H9 (cell line): ENCODE data around the gene FPR2. TPM values are rescaled to one million over a fixed set of nuclear protein-coding genes. Genes with fewer than 3 reads are reported as not detected.
A peak's percentile ranks its signal among the peaks of the same experiment; 100 is the strongest.

Experiments used
- DNase-seq: peaks from one replicate; pipeline ENCODE4 v3.0.0-alpha.2; 2017
- H2AFZ ChIP-seq: one replicate; pipeline ENCODE4 v1.6.1; 2013; ENCODE audit warnings: mild to moderate bottlenecking, low read length, control low read depth, moderate library complexity
- H2AK5ac ChIP-seq: 2 replicates; pipeline ENCODE4 v1.6.1; 2013; ENCODE audit warnings: low read length, control low read depth, mixed read lengths; ENCODE audit not compliant: insufficient read length
- H2BK120ac ChIP-seq: one replicate; pipeline ENCODE4 v1.6.1; 2013; ENCODE audit warnings: low read depth, mild to moderate bottlenecking, low read length, control low read depth, inconsistent platforms; ENCODE audit not compliant: poor library complexity, severe bottlenecking
- H2BK12ac ChIP-seq: 2 replicates; pipeline ENCODE4 v1.6.1; 2013; ENCODE audit warnings: low read length, control low read depth, mixed read lengths, low read depth; ENCODE audit not compliant: insufficient read length
- H2BK15ac ChIP-seq: 2 replicates; pipeline ENCODE4 v1.6.1; 2013; ENCODE audit warnings: low read depth, low read length, control low read depth
- H2BK20ac ChIP-seq: one replicate; pipeline ENCODE4 v1.6.1; 2013; ENCODE audit warnings: low read depth, mild to moderate bottlenecking, low read length, control low read depth, inconsistent platforms; ENCODE audit not compliant: poor library complexity, severe bottlenecking
- H2BK5ac ChIP-seq: 2 replicates; pipeline ENCODE4 v1.6.1; 2013; ENCODE audit warnings: low read length, control low read depth, mixed read lengths; ENCODE audit not compliant: insufficient read length
- H3K14ac ChIP-seq: 2 replicates; pipeline ENCODE4 v1.6.1; 2013; ENCODE audit warnings: low read length, control low read depth; ENCODE audit not compliant: insufficient read depth
- H3K18ac ChIP-seq: 2 replicates; pipeline ENCODE4 v1.6.1; 2013; ENCODE audit warnings: low read depth, mild to moderate bottlenecking, mixed read lengths, low read length, control low read depth; ENCODE audit not compliant: insufficient read length
- H3K23ac ChIP-seq: 2 replicates; pipeline ENCODE4 v1.6.1; 2013; ENCODE audit warnings: low read length, control low read depth, mixed read lengths, low read depth; ENCODE audit not compliant: insufficient read length
- H3K23me2 ChIP-seq: 2 replicates; pipeline ENCODE4 v1.6.1; 2013; ENCODE audit warnings: low read depth, mild to moderate bottlenecking, mixed read lengths, low read length, control low read depth; ENCODE audit not compliant: insufficient read length, poor library complexity, severe bottlenecking
- H3K27ac ChIP-seq: 2 replicates; pipeline ENCODE4 v1.5.1; 2013; ENCODE audit warnings: low read length, control low read depth, mixed read lengths, low read depth; ENCODE audit not compliant: insufficient read length
- H3K27me3 ChIP-seq: 2 replicates; pipeline ENCODE4 v1.6.1; 2013; ENCODE audit warnings: low read length, control low read depth, inconsistent platforms; ENCODE audit not compliant: insufficient read depth
- H3K4ac ChIP-seq: 2 replicates; pipeline ENCODE4 v1.6.1; 2013; ENCODE audit warnings: low read depth, mild to moderate bottlenecking, control low read depth, inconsistent platforms, low read length, moderate library complexity
- H3K4me1 ChIP-seq: 2 replicates; pipeline ENCODE4 v1.6.1; 2013; ENCODE audit warnings: low read length, control low read depth, inconsistent platforms; ENCODE audit not compliant: insufficient read depth
- H3K4me2 ChIP-seq: 2 replicates; pipeline ENCODE4 v1.6.1; 2013; ENCODE audit warnings: low read length, control low read depth, mixed read lengths; ENCODE audit not compliant: insufficient read length, insufficient read depth
- H3K56ac ChIP-seq: 2 replicates; pipeline ENCODE4 v1.6.1; 2013; ENCODE audit warnings: low read depth, mild to moderate bottlenecking, mixed read lengths, low read length, control low read depth; ENCODE audit not compliant: insufficient read length
- H3K79me1 ChIP-seq: 2 replicates; pipeline ENCODE4 v1.6.1; 2013; ENCODE audit warnings: low read depth, mild to moderate bottlenecking, moderate library complexity, low read length, control low read depth, inconsistent platforms; ENCODE audit not compliant: insufficient read depth, poor library complexity, severe bottlenecking
- H3K79me2 ChIP-seq: 2 replicates; pipeline ENCODE4 v1.6.1; 2013; ENCODE audit warnings: low read length, control low read depth, inconsistent platforms; ENCODE audit not compliant: insufficient read depth
- H3K9ac ChIP-seq: 2 replicates; pipeline ENCODE4 v1.6.1; 2013; ENCODE audit warnings: low read length, control low read depth, mixed read lengths; ENCODE audit not compliant: insufficient read length; ENCODE audit errors: extremely low read depth
- H3K9me3 ChIP-seq: one replicate; pipeline ENCODE4 v1.6.1; 2013; ENCODE audit warnings: low read depth, low read length, inconsistent platforms; ENCODE audit not compliant: control insufficient read depth
- H3T11ph ChIP-seq: one replicate; pipeline ENCODE4 v1.6.1; 2013; ENCODE audit warnings: mild to moderate bottlenecking, low read length, control low read depth, inconsistent platforms
- H4K20me1 ChIP-seq: one replicate; pipeline ENCODE4 v1.6.1; 2013; ENCODE audit not compliant: control insufficient read depth, insufficient read length, insufficient read depth
- H4K5ac ChIP-seq: 2 replicates; pipeline ENCODE4 v1.6.1; 2013; ENCODE audit warnings: low read depth, mild to moderate bottlenecking, mixed read lengths, low read length, control low read depth; ENCODE audit not compliant: insufficient read length
- H4K8ac ChIP-seq: replicated peaks from 2 replicates; pipeline ENCODE4 v1.6.1; 2013; ENCODE audit warnings: low read length, control low read depth, mixed read lengths, low read depth; ENCODE audit not compliant: insufficient read length
- H4K91ac ChIP-seq: 2 replicates; pipeline ENCODE4 v1.6.1; 2013; ENCODE audit warnings: low read depth, mild to moderate bottlenecking, moderate library complexity, mixed read lengths, low read length, control low read depth; ENCODE audit not compliant: insufficient read length
- H3K27ac Mint-ChIP-seq, 3 experiments: 2 replicates in 2 of 3; 3 replicates in 1 of 3; pipeline ENCODE4 v1.8.0; 2020 to 2021; ENCODE audit warnings: mixed read lengths in 3 of 3, mild to moderate bottlenecking in 1 of 3, moderate library complexity in 1 of 3
- H3K27me3 Mint-ChIP-seq: 2 replicates; pipeline ENCODE4 v1.8.0; 2021; ENCODE audit warnings: low read depth, mild to moderate bottlenecking, moderate library complexity, mixed read lengths
- H3K36me3 Mint-ChIP-seq, 3 experiments: 2 replicates in 2 of 3; 3 replicates in 1 of 3; pipeline ENCODE4 v1.8.0; 2020 to 2021; ENCODE audit warnings: low read depth in 3 of 3, mixed read lengths in 3 of 3; ENCODE audit not compliant: insufficient read depth in 1 of 3
- H3K4me1 Mint-ChIP-seq, 2 experiments: 2 replicates each; pipeline ENCODE4 v1.8.0; 2020; ENCODE audit warnings: mixed read lengths in 2 of 2
- H3K4me3 Mint-ChIP-seq, 2 experiments: 2 replicates in 1 of 2; 3 replicates in 1 of 2; pipeline ENCODE4 v1.8.0; 2020 to 2021; ENCODE audit warnings: mild to moderate bottlenecking in 2 of 2, mixed read lengths in 2 of 2, moderate library complexity in 1 of 2
- H3K9me3 Mint-ChIP-seq, 2 experiments: 2 replicates in 1 of 2; 3 replicates in 1 of 2; pipeline ENCODE4 v1.8.0; 2020; ENCODE audit warnings: mild to moderate bottlenecking in 2 of 2, mixed read lengths in 2 of 2, moderate library complexity in 1 of 2
- CTCF ChIP-seq: fragments of 200-600 bp; sonication (generic); conservative IDR thresholded peaks from 3 replicates; pipeline ENCODE4 v1.8.0; 2021; ENCODE audit warnings: antibody characterized with exemption, mild to moderate bottlenecking
- WGBS: extraction: QIAGEN DNeasy Blood & Tissue Kit; methylation state at CpG from one replicate; pipeline ENCODE4 v1.1.7; 2013; ENCODE audit warnings: missing lambda C conversion rate, low lambda C conversion rate, mixed read lengths; ENCODE audit not compliant: insufficient read length; ENCODE audit errors: extremely low coverage; 5-methylcytosine and 5-hydroxymethylcytosine counted together
- total RNA-seq: library from RNA; stranded (reverse); gene quantifications from 2 replicates; pipeline ENCODE4 v1.2.1, GENCODE V29; 2021

The FPR2 gene
- total RNA-seq, 1 experiment from 2014 or later: not detected

GRCh38 chr19:51712461-51713081 is 48.4 kb upstream of the FPR2 start:
- Mint-ChIP-seq H3K4me1 (peaks cover 3 to 4% of the 10 kb centered on the region in 2 experiments; a peak in 3 of 4 replicates), H3K27ac (no peak overlapping the region; a peak in 1 of 7 replicates), H3K36me3 (peaks cover 0 to 2% (median 0%) of the 10 kb centered on the region in 3 experiments; a peak in 1 of 7 replicates), H3K4me3 (no peak overlapping the region), H3K27me3 (peaks cover 67% of the 10 kb centered on the region), H3K9me3 (peaks cover 0 to 27% of the 10 kb centered on the region in 2 experiments; a peak in 3 of 5 replicates)
- no peak overlapping the region for H3K56ac ChIP-seq
- no peak overlapping the region for H3K9ac ChIP-seq
- no peak overlapping the region for H4K8ac ChIP-seq
- H2BK15ac ChIP-seq: no peak overlapping the region
- no peaks in the 10 kb centered on the region for H3K79me2 ChIP-seq
- peak; percentile 78 for DNase-seq
- TF ChIP-seq CTCF: peak; percentile 76
- no peak overlapping the region for H4K91ac ChIP-seq
- no peaks in the 10 kb centered on the region for H3K9me3 ChIP-seq
- H2BK5ac ChIP-seq: no peak overlapping the region
- H3K23me2 ChIP-seq: no peaks in the 10 kb centered on the region
- H2BK20ac ChIP-seq: no peak overlapping the region
- no peaks in the 10 kb centered on the region for H3K4me1 ChIP-seq
- WGBS: no CpG with 5 or more reads among the region's 9 CpGs
- no peak overlapping the region for H4K5ac ChIP-seq
- H3K4ac ChIP-seq: no peak overlapping the region
- no peak overlapping the region for H2AK5ac ChIP-seq
- no peak overlapping the region for H3K14ac ChIP-seq
- H2BK12ac ChIP-seq: no peak overlapping the region
- H3K27ac ChIP-seq: no peak overlapping the region
- no peaks in the 10 kb centered on the region for H4K20me1 ChIP-seq
- no peak overlapping the region for H2AFZ ChIP-seq
- H3K23ac ChIP-seq: no peak overlapping the region
- H3K4me2 ChIP-seq: no peak overlapping the region
- H2BK120ac ChIP-seq: no peak overlapping the region
- H3T11ph ChIP-seq: no peak overlapping the region
- no peaks in the 10 kb centered on the region; the same call in 1 of the 2 replicates for H3K27me3 ChIP-seq
- H3K18ac ChIP-seq: no peak overlapping the region
- H3K79me1 ChIP-seq: no peaks in the 10 kb centered on the region
